ENCODE data around the gene ACADVL.

Gene ACADVL

GRCh38 chr17:7229504-7229903, 9.8 kb downstream of the ACADVL start:
- H3K79me2 ChIP-seq (ENCODE audit: control insufficient read depth, low read length), result peaks cover 44% of the 10 kb centered on the region
- H3F3A ChIP-seq (ENCODE audit: control insufficient read depth, insufficient read depth), result 0 out of 2 replicates have a peak, but pooled peaks cover 3% of the 10 kb centered on the region
- H4K20me1 ChIP-seq (ENCODE audit: control insufficient read depth, insufficient read depth, low read depth, low read length), result peaks cover 9% of the 10 kb centered on the region
- no peaks in the 10 kb centered on the region for H3K9me2 ChIP-seq (replicated peaks; ENCODE audit: control insufficient read depth, low read length)
- peaks cover 90% of the 10 kb centered on the region for H3K36me3 ChIP-seq (ENCODE audit: control insufficient read depth, low read length)
- H3K27me3 ChIP-seq (ENCODE audit: control insufficient read depth, low read length), result no peaks in the 10 kb centered on the region
- no peak overlapping the region for H3K27ac ChIP-seq (ENCODE audit: low read depth, low read length)
- H3K4me1 ChIP-seq (ENCODE audit: control insufficient read depth, low read length), result peaks cover 12% of the 10 kb centered on the region
- no peak for TF ChIP-seq CTCF (IDR thresholded peaks at IDR 0.05; ENCODE audit: low read depth, low read length, poor library complexity, severe bottlenecking)
- TF ChIP-seq EZH2phosphoT487 (IDR thresholded peaks at IDR 0.05; ENCODE audit: borderline replicate concordance, low read length), result no peak
- no peaks in the 10 kb centered on the region for H3K9me3 ChIP-seq (ENCODE audit: control insufficient read depth, insufficient read depth, low read length)
- H3K4me3 ChIP-seq (ENCODE audit: low read length), result no peak overlapping the region
- H3K4me2 ChIP-seq (ENCODE audit: low read length), result no peak overlapping the region

GRCh38 chr17:7232114-7232513, 12.4 kb downstream of the ACADVL start:
- Histone ChIP-seq H3K9me2 (replicated peaks; ENCODE audit: control insufficient read depth, low read length) (no peaks in the 10 kb centered on the region), H3K36me3 (ENCODE audit: control insufficient read depth, low read length) (peaks cover 91% of the 10 kb centered on the region), H3K4me2 (ENCODE audit: low read length) (peak overlapping the region; percentile 69), H3K79me2 (ENCODE audit: control insufficient read depth, low read length) (peaks cover 65% of the 10 kb centered on the region), H4K20me1 (ENCODE audit: control insufficient read depth, insufficient read depth, low read depth, low read length) (peaks cover 14% of the 10 kb centered on the region), H3K9me3 (ENCODE audit: control insufficient read depth, insufficient read depth, low read length) (no peaks in the 10 kb centered on the region), H3K27me3 (ENCODE audit: control insufficient read depth, low read length) (no peaks in the 10 kb centered on the region), H3F3A (ENCODE audit: control insufficient read depth, insufficient read depth) (peaks cover 25% of the 10 kb centered on the region), H3K27ac (ENCODE audit: low read depth, low read length) (no peak overlapping the region), H3K4me1 (ENCODE audit: control insufficient read depth, low read length) (peaks cover 38% of the 10 kb centered on the region), H3K4me3 (ENCODE audit: low read length) (peak overlapping the region; percentile 88)
- TF ChIP-seq CTCF (IDR thresholded peaks at IDR 0.05; ENCODE audit: low read depth, low read length, poor library complexity, severe bottlenecking) (no peak), EZH2phosphoT487 (IDR thresholded peaks at IDR 0.05; ENCODE audit: borderline replicate concordance, low read length) (no peak)

GRCh38 chr17:7233701-7234082, 14.0 kb downstream of the ACADVL start:
- peak overlapping the region; percentile 88 for H3K4me3 ChIP-seq (ENCODE audit: low read length)
- peaks cover 77% of the 10 kb centered on the region for H3K79me2 ChIP-seq (ENCODE audit: control insufficient read depth, low read length)
- H3K27ac ChIP-seq (ENCODE audit: low read depth, low read length), result peak overlapping the region; percentile 85
- H3K27me3 ChIP-seq (ENCODE audit: control insufficient read depth, low read length), result no peaks in the 10 kb centered on the region
- H3K9me3 ChIP-seq (ENCODE audit: control insufficient read depth, insufficient read depth, low read length), result no peaks in the 10 kb centered on the region
- TF ChIP-seq EZH2phosphoT487 (IDR thresholded peaks at IDR 0.05; ENCODE audit: borderline replicate concordance, low read length) (no peak), CTCF (IDR thresholded peaks at IDR 0.05; ENCODE audit: low read depth, low read length, poor library complexity, severe bottlenecking) (no peak)
- H3K9me2 ChIP-seq (replicated peaks; ENCODE audit: control insufficient read depth, low read length), result no peaks in the 10 kb centered on the region
- H3K4me1 ChIP-seq (ENCODE audit: control insufficient read depth, low read length), result peaks cover 44% of the 10 kb centered on the region
- peaks cover 80% of the 10 kb centered on the region for H3K36me3 ChIP-seq (ENCODE audit: control insufficient read depth, low read length)
- peak overlapping the region; percentile 69 for H3K4me2 ChIP-seq (ENCODE audit: low read length)
- H4K20me1 ChIP-seq (ENCODE audit: control insufficient read depth, insufficient read depth, low read depth, low read length), result peaks cover 17% of the 10 kb centered on the region
- peaks cover 30% of the 10 kb centered on the region for H3F3A ChIP-seq (ENCODE audit: control insufficient read depth, insufficient read depth)

All from DOHH2 (cell line).